ENCODE data around the gene RNU5D-1.

Gene RNU5D-1

GRCh38 chr1:44693159-44693558 is 37.8 kb downstream of the RNU5D-1 start:
- no peak overlapping the region for H3K4me3 ChIP-seq (ENCODE audit: low read depth, low read length)
- no peaks in the 10 kb centered on the region for H3K4me1 ChIP-seq (ENCODE audit: control insufficient read depth, insufficient read depth, low read length)
- CTCF ChIA-PET = interaction anchor here (1.1 to 1.2 kb wide), 2 partner anchors 9 to 11 kb away, joined by 3 read pairs; no protein-coding TSS in a partner anchor
- H3K27ac ChIP-seq (ENCODE audit: extremely low read depth, low read depth, low read length) = no peak overlapping the region
- H3K9me3 ChIP-seq (ENCODE audit: control insufficient read depth, insufficient read depth, low read depth, low read length) = no peaks in the 10 kb centered on the region
- POLR2A ChIA-PET = interaction anchor here (1.9 kb wide), 1 partner anchor 19 kb away, joined by 5 read pairs; the partner anchor contains the start of genes ARMH1 and TMEM53
- no peak for TF ChIP-seq ZNF214 (tag by site-specific recombination; IDR thresholded peaks at IDR 0.05; ENCODE audit: borderline replicate concordance)
- TF ChIP-seq ZNF571 (tag by site-specific recombination; IDR thresholded peaks at IDR 0.05) = no peak
- TF ChIP-seq ZNF221 (tag by site-specific recombination; IDR thresholded peaks at IDR 0.05; ENCODE audit: borderline replicate concordance) = no peak
- TF ChIP-seq ZNF354C (tag by site-specific recombination; IDR thresholded peaks at IDR 0.05; ENCODE audit: borderline replicate concordance, low read depth) = no peak
- no peak for TF ChIP-seq ZNF248 (tag by site-specific recombination; IDR thresholded peaks at IDR 0.05)
- no peak for TF ChIP-seq ZBTB17 (tag by site-specific recombination; IDR thresholded peaks at IDR 0.05)
- no peaks in the 10 kb centered on the region for H3K36me3 ChIP-seq (ENCODE audit: control insufficient read depth in 2 of 2, insufficient read depth in 1 of 2, low read length in 2 of 2)

GRCh38 chr1:44689447-44689765 is 41.6 kb downstream of the RNU5D-1 start:
- ChIA-PET POLR2A (interaction anchor here (1.3 kb wide), 1 partner anchor 14 kb away, joined by 3 read pairs; no protein-coding TSS in a partner anchor), CTCF (no interaction called here)
- Histone ChIP-seq H3K4me3 (ENCODE audit: low read depth, low read length) (no peak overlapping the region), H3K27ac (ENCODE audit: extremely low read depth, low read depth, low read length) (no peak overlapping the region), H3K4me1 (ENCODE audit: control insufficient read depth, insufficient read depth, low read length) (no peaks in the 10 kb centered on the region), H3K36me3 (ENCODE audit: control insufficient read depth in 2 of 2, insufficient read depth in 1 of 2, low read length in 2 of 2) (no peaks in the 10 kb centered on the region), H3K9me3 (ENCODE audit: control insufficient read depth, insufficient read depth, low read depth, low read length) (no peaks in the 10 kb centered on the region)
- TF ChIP-seq ZNF843 (tag by site-specific recombination; IDR thresholded peaks at IDR 0.05) = no peak
- TF ChIP-seq ZNF280C (tag by site-specific recombination; IDR thresholded peaks at IDR 0.05) = no peak
- TF ChIP-seq RBAK (tag by site-specific recombination; IDR thresholded peaks at IDR 0.05) = no peak
- no peak for TF ChIP-seq ZNF239 (tag by site-specific recombination; IDR thresholded peaks at IDR 0.05)
- TF ChIP-seq ZNF335 (tag by site-specific recombination; conservative IDR thresholded peaks at IDR 0.05) = peak; percentile 38

- Histone ChIP-seq H3K4me1 (ENCODE audit: control insufficient read depth, insufficient read depth, low read length) (no peaks in the 10 kb centered on the region), H3K4me3 (ENCODE audit: low read depth, low read length) (no peak overlapping the region), H3K36me3 (ENCODE audit: control insufficient read depth in 2 of 2, insufficient read depth in 1 of 2, low read length in 2 of 2) (no peaks in the 10 kb centered on the region), H3K9me3 (ENCODE audit: control insufficient read depth, insufficient read depth, low read depth, low read length) (no peaks in the 10 kb centered on the region), H3K27ac (ENCODE audit: extremely low read depth, low read depth, low read length) (no peak overlapping the region)
- ChIA-PET POLR2A (interaction anchor here (1.3 kb wide), 1 partner anchor 15 kb away, joined by 3 read pairs; no protein-coding TSS in a partner anchor), CTCF (interaction anchor here (0.7 to 2.4 kb wide), 2 partner anchors 12 to 80 kb away, joined by 3 to 8 read pairs; no protein-coding TSS in a partner anchor)
- TF ChIP-seq FEZF1 (tag by site-specific recombination; IDR thresholded peaks at IDR 0.05) (0 out of 2 replicates have a peak, but pooled peaks have one; percentile 24), PRDM6 (tag by site-specific recombination; IDR thresholded peaks at IDR 0.05) (peak; percentile 49; the same call in 1 of the 2 replicates), ZEB2 (tag by site-specific recombination; IDR thresholded peaks at IDR 0.05) (peak; percentile 68), ZNF223 (tag by site-specific recombination; IDR thresholded peaks at IDR 0.05) (no peak), ZNF335 (tag by site-specific recombination; conservative IDR thresholded peaks at IDR 0.05) (0 out of 2 replicates have a peak, but pooled peaks have one; percentile 28), PRDM4 (tag by site-specific recombination; IDR thresholded peaks at IDR 0.05) (no peak), ZBTB48 (tag by site-specific recombination; IDR thresholded peaks at IDR 0.05) (no peak)
Measured at GRCh38 chr1:44688760-44689446, 42.1 kb downstream of the RNU5D-1 start.
